Left lung (tissue), 10 donors: ENCODE data around the gene ANO2. TPM values are rescaled to one million over a fixed set of nuclear protein-coding genes. Genes with fewer than 3 reads are reported as not detected.

Source experiments
- ATAC-seq: fragments of 200-7000 bp; cut with Tn5 transposase; one replicate; pipeline ENCODE4 v1.9.1; 2020; ENCODE audit warnings: moderate library complexity
- DNase-seq, 4 donors: peaks; one replicate each; pipeline ENCODE4 v3.0.0-alpha.2; 2013 to 2020
- H3K27ac ChIP-seq, 2 donors: fragments of 200-600 bp; sonication (generic) in 1 of 2; one replicate each; pipeline versions ENCODE4 v1.5.0 to v1.8.0; 2020 to 2021
- H3K27me3 ChIP-seq, 2 donors: fragments of 200-600 bp; sonication (generic) in 1 of 2; one replicate each; pipeline versions ENCODE4 v1.5.0 to v1.8.0; 2020 to 2021
- H3K36me3 ChIP-seq, 2 donors: fragments of 200-600 bp; sonication (generic) in 1 of 2; one replicate each; pipeline versions ENCODE4 v1.5.0 to v1.8.0; 2020 to 2021
- H3K4me1 ChIP-seq, 2 donors: fragments of 200-600 bp; one replicate each; pipeline ENCODE4 v1.8.0; 2021
- H3K4me3 ChIP-seq, 2 donors: fragments of 200-600 bp; sonication (generic) in 1 of 2; one replicate each; pipeline versions ENCODE4 v1.5.0 to v1.8.0; 2020 to 2021; ENCODE audit warnings: mild to moderate bottlenecking in 1 of 2
- H3K9me3 ChIP-seq, 2 donors: fragments of 200-600 bp; sonication (generic) in 1 of 2; one replicate each; pipeline versions ENCODE4 v1.5.0 to v1.8.0; 2020 to 2021
- intact Hi-C, 2 donors: fragments of 100-400 bp; cut with DNase I; formaldehyde crosslinking; loops; one replicate each; pipeline versions ENCODE4 v1.11.2 to v1.14.2; 2022
- polyA plus RNA-seq, 6 donors: library from polyadenylated mRNA; unstranded; fragments of 120-200 nt; gene quantifications; one replicate each; pipeline ENCODE4 v1.2.1, GENCODE V29; 2013; ENCODE audit not compliant: insufficient read length in 6 of 6
- total RNA-seq, 2 donors: library from RNA; stranded (reverse); fragmentation: NEBNext Ultra II Directional; extraction: Animal tissue kit (Norgen Biotek cat#: 25700); gene quantifications; one replicate each; pipeline ENCODE4 v1.2.1, GENCODE V29; 2021
- TF ChIP-seq, protein P1 (sequence below), 2 donors: fragments of 200-600 bp; sonication (generic) in 1 of 2; IDR thresholded peaks; one replicate each; pipeline versions ENCODE4 v1.5.0 to v1.8.0; 2021; ENCODE audit warnings: antibody characterized with exemption in 2 of 2
- donor health status: DM: no; HTN: yes; CAD: no.
- donor health status: DM: no; HTN: no; CAD: no.

ANO2 gene
- total and polyA plus RNA-seq, 8 donors: 3.4 to 10.5 (median 6.1) TPM

- no peaks in the 10 kb centered on the region for H3K27me3 ChIP-seq
- intact Hi-C loops: no loop called here
- H3K27ac ChIP-seq: no peak overlapping the region
- no peaks in the 10 kb centered on the region for H3K9me3 ChIP-seq
- DNase-seq (no peak), ATAC-seq (no peak)
- H3K4me3 ChIP-seq: no peak overlapping the region
- no peaks in the 10 kb centered on the region for H3K36me3 ChIP-seq
- TF ChIP-seq, protein P1, sequence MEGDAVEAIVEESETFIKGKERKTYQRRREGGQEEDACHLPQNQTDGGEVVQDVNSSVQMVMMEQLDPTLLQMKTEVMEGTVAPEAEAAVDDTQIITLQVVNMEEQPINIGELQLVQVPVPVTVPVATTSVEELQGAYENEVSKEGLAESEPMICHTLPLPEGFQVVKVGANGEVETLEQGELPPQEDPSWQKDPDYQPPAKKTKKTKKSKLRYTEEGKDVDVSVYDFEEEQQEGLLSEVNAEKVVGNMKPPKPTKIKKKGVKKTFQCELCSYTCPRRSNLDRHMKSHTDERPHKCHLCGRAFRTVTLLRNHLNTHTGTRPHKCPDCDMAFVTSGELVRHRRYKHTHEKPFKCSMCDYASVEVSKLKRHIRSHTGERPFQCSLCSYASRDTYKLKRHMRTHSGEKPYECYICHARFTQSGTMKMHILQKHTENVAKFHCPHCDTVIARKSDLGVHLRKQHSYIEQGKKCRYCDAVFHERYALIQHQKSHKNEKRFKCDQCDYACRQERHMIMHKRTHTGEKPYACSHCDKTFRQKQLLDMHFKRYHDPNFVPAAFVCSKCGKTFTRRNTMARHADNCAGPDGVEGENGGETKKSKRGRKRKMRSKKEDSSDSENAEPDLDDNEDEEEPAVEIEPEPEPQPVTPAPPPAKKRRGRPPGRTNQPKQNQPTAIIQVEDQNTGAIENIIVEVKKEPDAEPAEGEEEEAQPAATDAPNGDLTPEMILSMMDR (IDR thresholded peaks at IDR 0.05): no peak
- no peaks in the 10 kb centered on the region for H3K4me1 ChIP-seq
These were observed 40.1 kb downstream of the ANO2 start for GRCh38 chr12:5904969-5905368.

DNA sequence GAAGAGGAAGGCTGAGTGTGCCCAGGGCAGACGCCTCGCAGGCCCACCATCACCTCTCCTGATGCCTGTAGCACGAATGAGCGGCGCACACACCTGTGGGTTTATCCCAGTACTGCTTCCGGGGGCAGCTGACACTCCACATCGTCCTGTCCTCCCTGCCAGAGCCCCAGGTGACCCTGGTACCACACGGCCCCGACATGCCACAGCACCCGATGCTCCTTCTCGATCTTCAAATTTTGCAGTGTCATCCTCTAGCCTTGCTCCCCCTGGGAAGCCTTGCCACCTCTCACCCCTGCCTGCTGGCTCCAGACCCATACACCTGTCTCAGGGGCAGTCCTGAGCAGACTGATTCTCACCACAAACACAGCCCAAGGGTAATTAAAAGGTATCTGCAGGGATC lies 40.6 kb downstream of the ANO2 start:
- Histone ChIP-seq H3K27me3 (no peaks in the 10 kb centered on the region), H3K27ac (no peak overlapping the region), H3K36me3 (no peaks in the 10 kb centered on the region), H3K4me1 (no peaks in the 10 kb centered on the region), H3K4me3 (no peak overlapping the region), H3K9me3 (no peaks in the 10 kb centered on the region)
- DNase-seq (no peak), ATAC-seq (no peak)
- TF ChIP-seq, protein P1 (IDR thresholded peaks at IDR 0.05): no peak
- intact Hi-C loops: no loop called here

DNA sequence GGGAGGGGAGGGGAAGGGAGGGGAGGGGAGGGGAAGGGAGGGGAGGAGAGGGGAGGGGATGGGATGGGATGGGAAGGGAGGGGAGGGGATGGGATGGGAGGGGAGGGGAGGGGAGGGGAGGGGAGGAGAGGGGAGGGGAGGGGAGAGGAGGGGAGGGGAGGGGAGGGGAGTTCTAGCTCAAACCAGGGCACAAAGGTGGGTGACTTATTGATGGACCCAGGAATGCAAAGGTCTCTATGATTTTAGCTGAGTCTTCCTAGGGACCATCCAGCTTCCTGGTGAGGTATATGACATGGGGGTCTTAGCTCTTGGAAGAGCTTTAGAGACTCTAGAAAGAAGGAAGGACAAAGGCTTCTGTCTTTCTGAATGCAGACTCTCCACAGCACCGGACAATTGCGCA lies 42.3 kb downstream of the ANO2 start:
- Histone ChIP-seq H3K9me3 (no peaks in the 10 kb centered on the region), H3K36me3 (no peaks in the 10 kb centered on the region), H3K27ac (no peak overlapping the region), H3K4me3 (no peak overlapping the region), H3K27me3 (no peaks in the 10 kb centered on the region), H3K4me1 (no peaks in the 10 kb centered on the region)
- TF ChIP-seq, protein P1 (IDR thresholded peaks at IDR 0.05): no peak
- ATAC-seq (no peak), DNase-seq (no peak)
- intact Hi-C loops: no loop called here

DNA sequence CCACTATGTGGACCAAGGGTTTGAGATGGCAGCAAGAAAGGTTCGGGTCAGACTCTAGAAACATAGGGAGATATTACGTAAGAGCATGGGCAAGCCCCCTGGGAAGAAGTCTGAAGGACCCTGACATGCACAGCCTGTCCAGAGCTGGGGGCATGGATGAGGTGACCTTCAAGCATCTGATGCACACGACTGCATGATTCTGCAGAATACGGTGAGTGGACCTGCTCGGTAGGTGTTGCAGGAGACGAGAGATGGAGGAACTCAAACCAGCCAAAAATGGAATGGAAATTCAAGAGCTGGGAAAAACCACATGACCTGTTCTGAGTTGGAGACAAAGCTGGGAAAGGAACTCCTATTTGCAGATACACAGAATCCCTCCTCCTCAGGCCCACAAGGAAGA lies 43.6 kb downstream of the ANO2 start:
- Histone ChIP-seq H3K9me3 (no peaks in the 10 kb centered on the region), H3K4me3 (no peak overlapping the region), H3K27me3 (no peaks in the 10 kb centered on the region), H3K27ac (no peak overlapping the region), H3K4me1 (no peaks in the 10 kb centered on the region), H3K36me3 (no peaks in the 10 kb centered on the region)
- TF ChIP-seq, protein P1 (IDR thresholded peaks at IDR 0.05): no peak
- intact Hi-C loops: no loop called here
- ATAC-seq: no peak
- DNase-seq: no peak

DNA sequence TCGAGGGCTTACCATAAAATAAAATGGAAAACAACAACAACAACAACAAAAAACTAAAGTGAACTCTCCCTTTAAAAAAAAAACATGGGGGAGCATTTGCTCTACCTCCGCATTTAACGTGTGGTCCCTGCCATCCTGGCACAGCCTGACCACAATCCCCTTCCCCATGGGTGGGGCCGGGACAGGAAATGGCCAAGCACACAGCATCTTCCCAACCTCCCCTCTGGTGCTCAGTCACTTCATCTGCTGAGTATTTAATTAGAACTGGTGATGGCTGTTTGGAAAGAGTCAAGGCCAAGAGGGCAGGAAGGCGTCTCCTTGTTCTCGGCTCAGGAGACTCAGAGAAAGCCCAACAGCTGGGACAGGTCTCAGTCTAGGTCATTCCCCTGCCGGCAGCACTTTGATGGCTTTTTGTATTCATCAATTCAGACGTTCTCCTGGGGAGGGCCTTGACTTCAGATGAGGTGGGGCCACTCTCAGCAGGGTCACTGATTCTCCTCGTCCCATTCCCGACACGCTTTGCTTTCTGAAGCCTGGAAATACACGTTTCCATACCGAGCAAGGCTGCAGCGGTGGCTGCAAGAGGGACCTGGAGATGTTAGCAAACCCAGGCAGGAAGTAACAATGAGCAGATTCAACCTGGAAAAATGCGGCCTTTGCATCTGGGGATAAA lies 44.4 kb downstream of the ANO2 start:
- no peaks in the 10 kb centered on the region for H3K9me3 ChIP-seq
- H3K36me3 ChIP-seq: no peaks in the 10 kb centered on the region
- intact Hi-C loops: no loop called here
- H3K4me3 ChIP-seq: no peak overlapping the region
- no peaks in the 10 kb centered on the region for H3K27me3 ChIP-seq
- H3K27ac ChIP-seq: no peak overlapping the region
- TF ChIP-seq, protein P1 (IDR thresholded peaks at IDR 0.05): no peak
- no peak for ATAC-seq
- no peak for DNase-seq
- no peaks in the 10 kb centered on the region for H3K4me1 ChIP-seq
